ENCODE data around the gene HOXD9. TPM values are rescaled to one million over a fixed set of nuclear protein-coding genes. Genes with fewer than 3 reads are reported as not detected.

The HOXD9 gene
- polyA plus RNA-seq, 1 donor (not counting 4 experiments of a cell fraction or from before 2014, with no cell fraction given): not detected

GRCh38 chr2:176172007-176172894 is 49.7 kb downstream of the HOXD9 start:
- no peak overlapping the region for H2AFZ ChIP-seq (ENCODE audit: control insufficient read depth, low read length)
- no peak for TF ChIP-seq CTCF (optimal IDR thresholded peaks at IDR 0.05 in 1 of 3, IDR thresholded peaks at IDR 0.05 in 1 of 3, conservative IDR thresholded peaks at IDR 0.05 in 1 of 3; ENCODE audit: extremely low read depth in 1 of 3, insufficient read depth in 2 of 3, low read length in 3 of 3)
- peak; percentile 64 for TF ChIP-seq EZH2 (IDR thresholded peaks at IDR 0.05; ENCODE audit: low read length)
- DNase-seq (ENCODE audit: low read depth, low spot score) (no peak), FAIRE-seq (no peak)
- H3K9me3 ChIP-seq (ENCODE audit: control insufficient read depth, low read depth, low read length): peaks cover 5% of the 10 kb centered on the region
- H3K9ac ChIP-seq (ENCODE audit: control insufficient read depth, extremely low read depth, insufficient read depth, low read length): no peak overlapping the region
- H4K20me1 ChIP-seq (ENCODE audit: control insufficient read depth, extremely low read depth, insufficient read depth, low read length): peaks cover 2% of the 10 kb centered on the region
- H3K79me2 ChIP-seq (ENCODE audit: control insufficient read depth, insufficient read depth, low read length): no peaks in the 10 kb centered on the region
- no peaks in the 10 kb centered on the region for H3K9me1 ChIP-seq (ENCODE audit: control insufficient read depth, extremely low read depth, insufficient read depth, low read length)
- no peak overlapping the region for H3K4me2 ChIP-seq (ENCODE audit: control insufficient read depth, extremely low read depth, insufficient read depth, low read depth, low read length)
- no peak overlapping the region for H3K27ac ChIP-seq (ENCODE audit: control insufficient read depth, insufficient read depth, low read length)
- H3K27me3 ChIP-seq (ENCODE audit: control insufficient read depth, extremely low read depth, insufficient read depth, low read length): peaks cover 78% of the 10 kb centered on the region
- no peaks in the 10 kb centered on the region for H3K36me3 ChIP-seq (ENCODE audit: control insufficient read depth in 2 of 2, extremely low read depth in 1 of 2, insufficient read depth in 2 of 2, low read length in 2 of 2)
- no peaks in the 10 kb centered on the region for H3K4me1 ChIP-seq (ENCODE audit: control insufficient read depth, extremely low read depth, insufficient read depth, low read length)
- dilution Hi-C loops (cut with MboI; ENCODE audit: extremely low pct_ligation_motif_present, low sequenced_read_pairs): loop anchor here (25.0 kb wide), 1 partner anchor 465 kb away; no protein-coding TSS in a partner anchor
- H3K4me3 ChIP-seq (ENCODE audit: control insufficient read depth in 2 of 3, extremely low read depth in 1 of 3, insufficient read depth in 2 of 3, low read depth in 1 of 3, low read length in 3 of 3): no peak overlapping the region

- no peak for TF ChIP-seq CTCF (optimal IDR thresholded peaks at IDR 0.05 in 1 of 3, IDR thresholded peaks at IDR 0.05 in 1 of 3, conservative IDR thresholded peaks at IDR 0.05 in 1 of 3; ENCODE audit: extremely low read depth in 1 of 3, insufficient read depth in 2 of 3, low read length in 3 of 3)
- no peak for TF ChIP-seq EZH2 (IDR thresholded peaks at IDR 0.05; ENCODE audit: low read length)
- no peak for FAIRE-seq
- peaks cover 2% of the 10 kb centered on the region for H4K20me1 ChIP-seq (ENCODE audit: control insufficient read depth, extremely low read depth, insufficient read depth, low read length)
- H3K27ac ChIP-seq (ENCODE audit: control insufficient read depth, insufficient read depth, low read length): no peak overlapping the region
- no peaks in the 10 kb centered on the region for H3K4me1 ChIP-seq (ENCODE audit: control insufficient read depth, extremely low read depth, insufficient read depth, low read length)
- peaks cover 80% of the 10 kb centered on the region for H3K27me3 ChIP-seq (ENCODE audit: control insufficient read depth, extremely low read depth, insufficient read depth, low read length)
- no peaks in the 10 kb centered on the region for H3K9me1 ChIP-seq (ENCODE audit: control insufficient read depth, extremely low read depth, insufficient read depth, low read length)
- H3K4me2 ChIP-seq (ENCODE audit: control insufficient read depth, extremely low read depth, insufficient read depth, low read depth, low read length): no peak overlapping the region
- H3K36me3 ChIP-seq (ENCODE audit: control insufficient read depth in 2 of 2, extremely low read depth in 1 of 2, insufficient read depth in 2 of 2, low read length in 2 of 2): no peaks in the 10 kb centered on the region
- no peak for DNase-seq (ENCODE audit: low read depth, low spot score)
- no peak overlapping the region for H2AFZ ChIP-seq (ENCODE audit: control insufficient read depth, low read length)
- dilution Hi-C loops (cut with MboI; ENCODE audit: extremely low pct_ligation_motif_present, low sequenced_read_pairs): loop anchor here (25.0 kb wide), 1 partner anchor 464 kb away; no protein-coding TSS in a partner anchor
- H3K79me2 ChIP-seq (ENCODE audit: control insufficient read depth, insufficient read depth, low read length): no peaks in the 10 kb centered on the region
- H3K9ac ChIP-seq (ENCODE audit: control insufficient read depth, extremely low read depth, insufficient read depth, low read length): no peak overlapping the region
- H3K9me3 ChIP-seq (ENCODE audit: control insufficient read depth, low read depth, low read length): peaks cover 5% of the 10 kb centered on the region
- no peak overlapping the region for H3K4me3 ChIP-seq (ENCODE audit: control insufficient read depth in 2 of 3, extremely low read depth in 1 of 3, insufficient read depth in 2 of 3, low read depth in 1 of 3, low read length in 3 of 3)
Measured at GRCh38 chr2:176172895-176173566, 50.5 kb downstream of the HOXD9 start.
